ENCODE results near the gene TUBA3D. TPM values are rescaled to one million over a fixed set of nuclear protein-coding genes. Genes with fewer than 3 reads are reported as not detected.
"Not testable (repeated sequence)": the region's sequence is repeated elsewhere in the genome, so short reads cannot be mapped to it uniquely, and the experiment has no call there.

The TUBA3D gene
- total RNA-seq, 2 experiments from 2014 or later = not detected

GRCh38 chr2:131527131-131528001 lies 51.4 kb downstream of the TUBA3D start, which contains the start of gene CCDC74A:
TSS of gene CCDC74A (plus strand) at chr2:131527888. CDS start at chr2:131527971, 83 bp downstream.
- H3K27ac ChIP-seq (ENCODE audit: low read depth, low read length, poor library complexity, severe bottlenecking) = peak within 1 kb of the TSS; percentile 44
- BruUV-seq (replicated peaks) = TSS peak; percentile 86
- peak within 1 kb of the TSS; percentile 67 for H3K4me2 ChIP-seq (ENCODE audit: low read length)
- H2AFZ ChIP-seq (ENCODE audit: low read length) = peak within 1 kb of the TSS; percentile 80; the same call in 1 of the 2 replicates
- H3K9me2 ChIP-seq (ENCODE audit: insufficient read depth, low read length); H3K9me3 ChIP-seq (ENCODE audit: low read length); CTCF ChIA-PET (ENCODE audit: unreplicated experiment); POLR2A ChIA-PET; H3K36me3 ChIP-seq (ENCODE audit: insufficient read depth, low read length); H3K79me2 ChIP-seq (ENCODE audit: insufficient read depth, low read depth, low read length); H4K20me1 ChIP-seq (ENCODE audit: insufficient read depth, low read length): not testable (repeated sequence)
- intact Hi-C loops (cut with micrococcal nuclease; ENCODE audit: unreplicated experiment) = loop anchor here (2.0 to 10.0 kb wide), 3 partner anchors 35 to 147 kb away; partner anchors contain the start of gene MZT2A
- DNase-seq (ENCODE audit: low spot score) = peak; percentile 77
- H3K4me1 ChIP-seq (ENCODE audit: insufficient read depth, low read length, poor library complexity, severe bottlenecking) = peaks cover 21% of the 10 kb centered on the region
- peak within 1 kb of the TSS; percentile 67 for H3K4me3 ChIP-seq (ENCODE audit: low read depth, low read length, poor library complexity, severe bottlenecking)

DNA sequence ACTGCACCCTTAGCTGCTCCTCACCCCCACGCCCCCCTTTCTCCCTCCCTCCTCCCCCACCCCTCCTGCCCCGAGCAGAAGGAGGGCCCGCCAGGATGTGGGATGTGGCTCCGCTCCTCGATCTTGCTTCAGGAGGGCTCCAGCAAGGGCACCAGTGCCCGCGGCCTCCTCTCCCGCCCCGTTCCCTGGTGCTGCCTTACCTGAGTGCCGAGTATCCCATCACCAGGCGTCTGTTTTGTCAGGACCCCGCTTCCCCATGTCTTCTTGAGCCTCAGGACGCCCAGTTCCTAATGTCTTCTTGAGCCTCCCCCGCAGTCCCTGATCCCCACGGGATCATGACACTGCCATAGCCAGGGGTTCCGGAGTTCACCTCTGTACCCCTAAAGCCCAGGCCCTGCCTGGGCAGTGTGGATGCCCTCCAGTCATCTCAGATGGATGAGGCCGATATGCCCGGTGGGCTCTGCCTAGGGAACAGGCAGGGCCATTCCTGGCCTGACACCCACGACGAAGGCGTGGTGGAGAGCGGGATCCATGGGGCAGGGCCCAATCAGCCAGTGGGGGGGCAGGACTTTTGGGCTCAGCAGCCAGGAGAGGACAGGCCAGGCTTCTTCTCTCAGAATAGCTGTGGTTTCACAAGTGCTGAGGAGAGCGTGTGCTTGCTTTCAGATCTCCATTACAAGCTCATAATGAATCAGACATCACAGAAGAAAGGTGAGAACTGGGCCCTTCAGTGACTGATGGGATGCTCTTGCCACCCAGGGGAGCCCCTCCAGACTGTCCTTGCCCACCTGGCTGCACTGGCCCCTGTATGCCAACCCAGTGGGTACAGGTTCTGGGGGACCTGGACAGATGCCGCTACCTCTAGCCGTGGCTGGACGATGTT lies 53.3 kb downstream of the TUBA3D start:
- ChIA-PET CTCF (ENCODE audit: unreplicated experiment) (interaction anchor here (1.0 to 1.2 kb wide), 2 partner anchors 35 to 143 kb away, joined by 3 read pairs; no protein-coding TSS in a partner anchor), POLR2A (interaction anchor here (0.6 to 1.0 kb wide), 3 partner anchors 49 to 383 kb away, joined by 3 to 5 read pairs (median 3); no protein-coding TSS in a partner anchor)
- not testable (repeated sequence) for H3K9me3 ChIP-seq (ENCODE audit: low read length); H4K20me1 ChIP-seq (ENCODE audit: insufficient read depth, low read length); H3K79me2 ChIP-seq (ENCODE audit: insufficient read depth, low read depth, low read length); H3K9me2 ChIP-seq (ENCODE audit: insufficient read depth, low read length); H3K27ac ChIP-seq (ENCODE audit: low read depth, low read length, poor library complexity, severe bottlenecking); H2AFZ ChIP-seq (ENCODE audit: low read length); H3K36me3 ChIP-seq (ENCODE audit: insufficient read depth, low read length); BruUV-seq (replicated peaks)
- peaks cover 18% of the 10 kb centered on the region for H3K4me1 ChIP-seq (ENCODE audit: insufficient read depth, low read length, poor library complexity, severe bottlenecking)
- intact Hi-C loops (cut with micrococcal nuclease; ENCODE audit: unreplicated experiment) = loop anchor here (5.0 to 10.0 kb wide), 2 partner anchors 58 to 146 kb away; no protein-coding TSS in a partner anchor
- H3K4me3 ChIP-seq (ENCODE audit: low read depth, low read length, poor library complexity, severe bottlenecking) = peak overlapping the region; percentile 67
- H3K4me2 ChIP-seq (ENCODE audit: low read length) = peak overlapping the region; percentile 67
- peak; percentile 18 for DNase-seq (ENCODE audit: low spot score)

DNA sequence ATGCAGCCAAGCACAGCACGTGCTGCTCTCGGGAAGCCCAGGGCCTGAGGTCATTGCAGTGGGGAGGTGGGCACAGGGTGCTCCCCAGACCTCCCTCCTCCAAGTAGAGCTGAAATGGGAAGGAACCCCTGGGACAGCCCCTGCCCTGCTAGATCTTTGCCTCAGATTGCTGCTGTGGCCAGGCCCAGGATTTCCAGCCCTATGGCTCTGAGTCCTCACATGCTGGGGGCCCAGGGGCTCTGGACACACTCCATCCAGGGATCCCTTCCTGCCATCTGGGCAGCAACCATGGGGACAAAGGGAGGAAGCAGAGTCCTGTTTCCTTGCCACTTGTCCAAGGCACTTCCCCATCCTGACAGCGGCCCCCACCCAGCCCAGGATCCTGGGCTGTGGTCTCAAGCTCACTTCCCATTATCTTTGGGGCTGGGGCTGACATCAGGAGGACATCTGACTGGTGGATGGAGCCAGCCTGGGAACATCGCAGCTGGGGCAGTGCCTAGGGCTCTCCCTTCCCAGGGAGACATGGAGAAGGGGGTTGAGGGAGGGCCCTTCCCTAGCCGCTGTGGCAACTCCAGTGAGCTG lies 54.0 kb downstream of the TUBA3D start:
- Histone ChIP-seq H3K4me2 (ENCODE audit: low read length) (peak overlapping the region; percentile 67; the same call in 1 of the 2 replicates), H3K4me1 (ENCODE audit: insufficient read depth, low read length, poor library complexity, severe bottlenecking) (peaks cover 16% of the 10 kb centered on the region)
- H3K27ac ChIP-seq (ENCODE audit: low read depth, low read length, poor library complexity, severe bottlenecking); POLR2A ChIA-PET; H2AFZ ChIP-seq (ENCODE audit: low read length); H3K9me3 ChIP-seq (ENCODE audit: low read length); BruUV-seq (replicated peaks); CTCF ChIA-PET (ENCODE audit: unreplicated experiment); H3K4me3 ChIP-seq (ENCODE audit: low read depth, low read length, poor library complexity, severe bottlenecking); DNase-seq (ENCODE audit: low spot score); H3K9me2 ChIP-seq (ENCODE audit: insufficient read depth, low read length); H4K20me1 ChIP-seq (ENCODE audit: insufficient read depth, low read length); H3K79me2 ChIP-seq (ENCODE audit: insufficient read depth, low read depth, low read length); H3K36me3 ChIP-seq (ENCODE audit: insufficient read depth, low read length): not testable (repeated sequence)
- intact Hi-C loops (cut with micrococcal nuclease; ENCODE audit: unreplicated experiment) = loop anchor here (5.0 to 10.0 kb wide), 2 partner anchors 57 to 145 kb away; no protein-coding TSS in a partner anchor

Measured in OCI-LY7 (cell line).